Ascending aorta (tissue), 2 donors: ENCODE data around the gene PPP1R15A. TPM values are rescaled to one million over a fixed set of nuclear protein-coding genes. Genes with fewer than 3 reads are reported as not detected.
"Not testable (repeated sequence)": the region's sequence is repeated elsewhere in the genome, so short reads cannot be mapped to it uniquely, and the experiment has no call there.

ENCODE experiments used
- DNase-seq, 2 donors: peaks; one replicate each; pipeline ENCODE4 v3.0.0-alpha.2; 2019; ENCODE audit warnings: low spot score in 2 of 2
- H3K27ac ChIP-seq, 2 donors: fragments of 200-600 bp; sonication (generic); one replicate each; pipeline ENCODE4 v1.5.1; 2016 to 2017; ENCODE audit warnings: mild to moderate bottlenecking in 1 of 2
- H3K27me3 ChIP-seq: fragments of 200-600 bp; sonication (generic); one replicate; pipeline ENCODE4 v1.5.1; 2017
- H3K36me3 ChIP-seq, 2 donors: fragments of 200-600 bp; sonication (generic); one replicate each; pipeline ENCODE4 v1.5.1; 2016
- H3K4me1 ChIP-seq, 2 donors: fragments of 200-600 bp; sonication (generic); one replicate each; pipeline ENCODE4 v1.5.1; 2016 to 2017; ENCODE audit warnings: mild to moderate bottlenecking in 1 of 2
- H3K4me3 ChIP-seq, 2 donors: fragments of 200-600 bp; sonication (generic); one replicate each; pipeline ENCODE4 v1.5.1; 2016 to 2017; ENCODE audit warnings: mild to moderate bottlenecking in 1 of 2
- H3K9me3 ChIP-seq, 2 donors: fragments of 200-600 bp; sonication (generic); one replicate each; pipeline ENCODE4 v1.5.1; 2016
- CTCF ChIP-seq, 3 experiments: fragments of 200-600 bp in 2 of 3; fragments of 450-650 bp in 1 of 3; sonication (generic) in 2 of 3; IDR thresholded peaks; one replicate each; pipeline ENCODE4 v1.5.1; 2016 to 2019; ENCODE audit warnings: antibody characterized with exemption in 3 of 3, mild to moderate bottlenecking in 1 of 3, moderate library complexity in 1 of 3
- intact Hi-C: fragments of 100-400 bp; cut with DNase I; formaldehyde crosslinking; loops from one replicate; pipeline ENCODE4 v1.15.1; 2023
- total RNA-seq: library from RNA; depleted of rRNA; stranded (reverse); fragments of >200 nt; gene quantifications from one replicate; pipeline ENCODE4 v1.1.0, GENCODE V29; 2016

Gene PPP1R15A
- total RNA-seq, 1 donor from 2014 or later = 142 TPM

- no peak for DNase-seq
- intact Hi-C loops = loop anchor here (1.0 kb wide), 6 partner anchors 22 to 93 kb away; partner anchors contain the start of genes BAX, FTL, GYS1 and PPP1R15A
- Histone ChIP-seq H3K27ac (peak overlapping the region; percentile 94 to 96), H3K9me3 (no peaks in the 10 kb centered on the region), H3K27me3 (no peaks in the 10 kb centered on the region), H3K4me3 (peak overlapping the region; percentile 75 to 91), H3K36me3 (peaks cover 19 to 24% of the 10 kb centered on the region in 2 donors), H3K4me1 (peaks cover 6 to 28% of the 10 kb centered on the region in 2 donors)
- no peak for TF ChIP-seq CTCF (IDR thresholded peaks at IDR 0.05)
Observed at GRCh38 chr19:48900477-48901406, 28.5 kb downstream of the PPP1R15A start.

GRCh38 chr19:48902291-48902690 lies 30.1 kb downstream of the PPP1R15A start:
- intact Hi-C loops, DNase-seq, H3K27me3 ChIP-seq: not testable (repeated sequence)

GRCh38 chr19:48903788-48904187 lies 31.6 kb downstream of the PPP1R15A start:
- intact Hi-C loops, H3K4me3 ChIP-seq, H3K9me3 ChIP-seq, H3K27me3 ChIP-seq, H3K27ac ChIP-seq, DNase-seq: not testable (repeated sequence)
- peaks cover 6 to 28% of the 10 kb centered on the region in 2 donors for H3K4me1 ChIP-seq
- peaks cover 43 to 50% of the 10 kb centered on the region in 2 donors for H3K36me3 ChIP-seq

More at GRCh38 chr19:48902291-48902690, 30.1 kb downstream of the PPP1R15A start:
- H3K36me3 ChIP-seq = peaks cover 34 to 37% of the 10 kb centered on the region in 2 donors
- H3K9me3 ChIP-seq, H3K27ac ChIP-seq: not testable (repeated sequence)
- H3K4me1 ChIP-seq = peaks cover 6 to 28% of the 10 kb centered on the region in 2 donors
- H3K4me3 ChIP-seq = peak overlapping the region in 1 of 2 donors; percentile 12

- Histone ChIP-seq H3K27me3 (no peaks in the 10 kb centered on the region), H3K27ac (no peak overlapping the region), H3K36me3 (peaks cover 62 to 69% of the 10 kb centered on the region in 2 donors), H3K4me3 (no peak overlapping the region), H3K9me3 (no peaks in the 10 kb centered on the region), H3K4me1 (peaks cover 6 to 24% of the 10 kb centered on the region in 2 donors)
- intact Hi-C loops = no loop called here
- DNase-seq = no peak
- TF ChIP-seq CTCF (IDR thresholded peaks at IDR 0.05) = no peak
Observed at GRCh38 chr19:48905664-48906063, 33.4 kb downstream of the PPP1R15A start.

GRCh38 chr19:48906324-48906723 lies 34.1 kb downstream of the PPP1R15A start:
- Histone ChIP-seq H3K27me3 (no peaks in the 10 kb centered on the region), H3K4me3 (no peak overlapping the region), H3K36me3 (peaks cover 68 to 75% of the 10 kb centered on the region in 2 donors), H3K27ac (no peak overlapping the region), H3K4me1 (peaks cover 6 to 17% of the 10 kb centered on the region in 2 donors), H3K9me3 (no peaks in the 10 kb centered on the region)
- intact Hi-C loops = no loop called here
- DNase-seq = no peak
- TF ChIP-seq CTCF (IDR thresholded peaks at IDR 0.05) = no peak

GRCh38 chr19:48907671-48908070 lies 35.5 kb downstream of the PPP1R15A start:
- no peak for TF ChIP-seq CTCF (IDR thresholded peaks at IDR 0.05)
- Histone ChIP-seq H3K9me3 (no peaks in the 10 kb centered on the region), H3K36me3 (peaks cover 82 to 85% of the 10 kb centered on the region in 2 donors), H3K4me3 (no peak overlapping the region), H3K4me1 (peaks cover 0 to 5% of the 10 kb centered on the region in 2 donors), H3K27ac (no peak overlapping the region), H3K27me3 (no peaks in the 10 kb centered on the region)
- intact Hi-C loops = no loop called here
- no peak for DNase-seq

GRCh38 chr19:48909424-48910077 lies 37.3 kb downstream of the PPP1R15A start:
- H3K36me3 ChIP-seq = peaks cover 94 to 96% of the 10 kb centered on the region in 2 donors
- H3K4me1 ChIP-seq, H3K27me3 ChIP-seq, H3K9me3 ChIP-seq, H3K4me3 ChIP-seq, intact Hi-C loops, DNase-seq, H3K27ac ChIP-seq: not testable (repeated sequence)
